ENCODE results near the gene CCSER1. TPM values are rescaled to one million over a fixed set of nuclear protein-coding genes. Genes with fewer than 3 reads are reported as not detected.
"Not testable (repeated sequence)": the region's sequence is repeated elsewhere in the genome, so short reads cannot be mapped to it uniquely, and the experiment has no call there.

The CCSER1 gene
- polyA plus RNA-seq, 1 experiment: not detected

DNA sequence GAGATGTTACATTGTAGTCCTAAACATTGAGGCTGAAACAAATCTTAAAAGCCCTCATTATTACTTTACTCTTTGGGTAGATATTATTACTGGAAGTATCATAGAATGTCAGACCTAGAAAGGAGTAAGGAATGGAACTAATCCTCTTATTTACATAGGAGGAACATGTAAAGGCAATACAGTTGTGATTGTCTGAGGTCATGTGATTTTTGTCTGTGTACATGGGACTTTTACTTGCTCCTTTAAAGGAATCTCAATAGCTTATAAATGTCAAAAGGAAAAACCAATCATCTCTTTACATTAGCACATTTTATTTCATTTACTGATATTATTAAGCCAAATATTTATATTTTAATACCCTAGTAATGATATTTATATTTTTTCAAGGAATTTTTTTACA lies 568.2 kb downstream of the CCSER1 start:
- Histone ChIP-seq H3K27me3 (ENCODE audit: control insufficient read depth, insufficient read depth, low read length) (no peaks in the 10 kb centered on the region), H3K36me3 (ENCODE audit: control insufficient read depth, insufficient read depth, low read length) (no peaks in the 10 kb centered on the region), H3K4me3 (ENCODE audit: low read depth, low read length) (no peak overlapping the region)
- ChIA-PET CTCF (interaction anchor here (0.8 kb wide), 1 partner anchor 9 kb away, joined by 3 read pairs; no protein-coding TSS in a partner anchor), POLR2A (no interaction called here)
- no peak for TF ChIP-seq CTCF (IDR thresholded peaks at IDR 0.05; ENCODE audit: insufficient read depth, low read depth, low read length)
- DNase-seq (ENCODE audit: low read depth): no peak

- H3K4me3 ChIP-seq (ENCODE audit: low read depth, low read length); POLR2A ChIA-PET; H3K27me3 ChIP-seq (ENCODE audit: control insufficient read depth, insufficient read depth, low read length); DNase-seq (ENCODE audit: low read depth); H3K36me3 ChIP-seq (ENCODE audit: control insufficient read depth, insufficient read depth, low read length): not testable (repeated sequence)
- CTCF ChIA-PET: interaction anchor here (1.1 kb wide), 1 partner anchor 10 kb away, joined by 3 read pairs; no protein-coding TSS in a partner anchor
Observed at GRCh38 chr4:90705501-90705900, 578.3 kb downstream of the CCSER1 start.

DNA sequence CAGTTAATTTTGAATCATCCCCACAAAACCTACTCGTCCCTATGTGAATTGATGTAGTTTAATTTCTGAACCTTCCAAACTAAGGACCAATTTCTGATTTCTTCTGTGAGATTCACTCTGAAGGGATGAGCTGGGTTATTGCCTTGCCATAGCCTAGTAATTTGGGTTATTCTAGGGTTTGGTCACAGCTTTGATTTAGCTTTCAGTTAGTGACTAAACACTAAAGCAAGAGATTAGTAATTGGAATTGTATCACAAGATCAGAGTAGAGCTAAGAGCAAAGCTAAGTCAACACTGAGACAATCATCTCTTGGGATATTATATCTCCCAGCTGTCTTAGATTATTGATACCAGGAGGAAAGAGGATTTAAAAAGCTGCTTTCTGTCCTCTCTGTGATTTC lies 588.0 kb downstream of the CCSER1 start:
- CTCF ChIA-PET: no interaction called here
- H3K27me3 ChIP-seq (ENCODE audit: control insufficient read depth, insufficient read depth, low read length): no peaks in the 10 kb centered on the region
- no peaks in the 10 kb centered on the region for H3K36me3 ChIP-seq (ENCODE audit: control insufficient read depth, insufficient read depth, low read length)
- DNase-seq (ENCODE audit: low read depth): no peak
- no peak for TF ChIP-seq CTCF (IDR thresholded peaks at IDR 0.05; ENCODE audit: insufficient read depth, low read depth, low read length)
- POLR2A ChIA-PET: no interaction called here
- H3K4me3 ChIP-seq (ENCODE audit: low read depth, low read length): no peak overlapping the region

GRCh38 chr4:90718931-90719330 lies 591.7 kb downstream of the CCSER1 start:
- ChIA-PET CTCF (no interaction called here), POLR2A (no interaction called here)
- Histone ChIP-seq H3K4me3 (ENCODE audit: low read depth, low read length) (no peak overlapping the region), H3K36me3 (ENCODE audit: control insufficient read depth, insufficient read depth, low read length) (no peaks in the 10 kb centered on the region), H3K27me3 (ENCODE audit: control insufficient read depth, insufficient read depth, low read length) (no peaks in the 10 kb centered on the region)
- no peak for DNase-seq (ENCODE audit: low read depth)
- TF ChIP-seq CTCF (IDR thresholded peaks at IDR 0.05; ENCODE audit: insufficient read depth, low read depth, low read length): no peak

GRCh38 chr4:90727938-90728337 lies 600.7 kb downstream of the CCSER1 start:
- Histone ChIP-seq H3K27me3 (ENCODE audit: control insufficient read depth, insufficient read depth, low read length) (no peaks in the 10 kb centered on the region), H3K36me3 (ENCODE audit: control insufficient read depth, insufficient read depth, low read length) (no peaks in the 10 kb centered on the region), H3K4me3 (ENCODE audit: low read depth, low read length) (no peak overlapping the region)
- POLR2A ChIA-PET: no interaction called here
- DNase-seq (ENCODE audit: low read depth): no peak
- no peak for TF ChIP-seq CTCF (IDR thresholded peaks at IDR 0.05; ENCODE audit: insufficient read depth, low read depth, low read length)
- CTCF ChIA-PET: no interaction called here

- Histone ChIP-seq H3K27me3 (ENCODE audit: control insufficient read depth, insufficient read depth, low read length) (no peaks in the 10 kb centered on the region), H3K36me3 (ENCODE audit: control insufficient read depth, insufficient read depth, low read length) (no peaks in the 10 kb centered on the region), H3K4me3 (ENCODE audit: low read depth, low read length) (no peak overlapping the region)
- no peak for TF ChIP-seq CTCF (IDR thresholded peaks at IDR 0.05; ENCODE audit: insufficient read depth, low read depth, low read length)
- CTCF ChIA-PET: no interaction called here
- DNase-seq (ENCODE audit: low read depth): no peak
- POLR2A ChIA-PET: no interaction called here
Observed at GRCh38 chr4:90730752-90731151, 603.6 kb downstream of the CCSER1 start.

Measured in BJ (cell line).